ENCODE results near the gene ZHX3. TPM values are rescaled to one million over a fixed set of nuclear protein-coding genes. Genes with fewer than 3 reads are reported as not detected.

The ZHX3 gene
- total RNA-seq, 1 donor = 36.6 TPM

GRCh38 chr20:41145821-41146620, 171.5 kb downstream of the ZHX3 start:
- Histone ChIP-seq H2AFZ (ENCODE audit: low read length) (no peak overlapping the region), H3K4me3 (ENCODE audit: insufficient read depth, low read length) (no peak overlapping the region), H3K27ac (ENCODE audit: low read depth, low read length) (no peak overlapping the region), H3K4me1 (ENCODE audit: insufficient read depth, low read length) (peaks cover 9% of the 10 kb centered on the region), H4K20me1 (ENCODE audit: insufficient read depth, low read length) (peaks cover 94% of the 10 kb centered on the region), H3K79me2 (ENCODE audit: insufficient read depth, low read length) (peaks cover 98% of the 10 kb centered on the region), H3K4me2 (ENCODE audit: insufficient read depth, low read length) (no peak overlapping the region), H3K9me3 (ENCODE audit: low read depth, low read length) (no peaks in the 10 kb centered on the region), H3K27me3 (ENCODE audit: insufficient read depth, low read length) (no peaks in the 10 kb centered on the region), H3K36me3 (ENCODE audit: insufficient read depth, low read length) (no peaks in the 10 kb centered on the region)
- DNase-seq (ENCODE audit: insufficient read length, low spot score, missing footprints) = peak; percentile 62
- no peak for TF ChIP-seq CTCF (IDR thresholded peaks at IDR 0.05; ENCODE audit: extremely low read depth, low read depth, low read length)

- Histone ChIP-seq H3K4me2 (ENCODE audit: insufficient read depth, low read length) (no peak overlapping the region), H2AFZ (ENCODE audit: low read length) (no peak overlapping the region), H3K4me1 (ENCODE audit: insufficient read depth, low read length) (peaks cover 14% of the 10 kb centered on the region), H4K20me1 (ENCODE audit: insufficient read depth, low read length) (peaks cover 94% of the 10 kb centered on the region), H3K27me3 (ENCODE audit: insufficient read depth, low read length) (no peaks in the 10 kb centered on the region), H3K4me3 (ENCODE audit: insufficient read depth, low read length) (no peak overlapping the region), H3K79me2 (ENCODE audit: insufficient read depth, low read length) (peaks cover 98% of the 10 kb centered on the region), H3K27ac (ENCODE audit: low read depth, low read length) (no peak overlapping the region), H3K9me3 (ENCODE audit: low read depth, low read length) (no peaks in the 10 kb centered on the region), H3K36me3 (ENCODE audit: insufficient read depth, low read length) (no peaks in the 10 kb centered on the region)
- DNase-seq (ENCODE audit: insufficient read length, low spot score, missing footprints) = peak; percentile 38
- TF ChIP-seq CTCF (IDR thresholded peaks at IDR 0.05; ENCODE audit: extremely low read depth, low read depth, low read length) = no peak
These were observed 172.2 kb downstream of the ZHX3 start for GRCh38 chr20:41145317-41145716.

DNA sequence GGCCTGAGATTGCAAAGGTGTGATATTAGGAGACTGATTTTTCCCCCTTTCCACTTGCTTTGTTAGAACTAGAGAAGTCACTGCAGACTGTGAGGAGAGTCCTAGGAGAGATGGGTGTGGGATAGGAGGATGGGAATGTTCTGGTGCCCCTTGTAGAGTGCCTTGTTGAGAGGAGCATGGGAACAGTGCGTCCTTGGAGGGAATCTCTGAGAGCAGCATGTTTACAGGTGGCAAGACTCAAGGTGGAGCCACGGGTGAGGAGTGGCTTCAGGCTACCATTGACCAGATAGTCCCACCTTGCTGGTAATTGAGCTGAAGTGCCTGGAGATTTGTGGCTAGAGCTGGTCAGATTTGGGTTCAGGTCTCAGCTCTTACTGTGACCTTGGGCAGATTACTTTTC, 174.2 kb downstream of the ZHX3 start:
- Histone ChIP-seq H4K20me1 (ENCODE audit: insufficient read depth, low read length) (peaks cover 94% of the 10 kb centered on the region), H3K27ac (ENCODE audit: low read depth, low read length) (no peak overlapping the region)

More for the DNA sequence above, 174.2 kb downstream of the ZHX3 start:
- H3K36me3 ChIP-seq (ENCODE audit: insufficient read depth, low read length) = no peaks in the 10 kb centered on the region
- no peaks in the 10 kb centered on the region for H3K9me3 ChIP-seq (ENCODE audit: low read depth, low read length)
- H3K79me2 ChIP-seq (ENCODE audit: insufficient read depth, low read length) = peaks cover 98% of the 10 kb centered on the region
- no peaks in the 10 kb centered on the region for H3K27me3 ChIP-seq (ENCODE audit: insufficient read depth, low read length)
- no peak for DNase-seq (ENCODE audit: insufficient read length, low spot score, missing footprints)
- no peak overlapping the region for H3K4me3 ChIP-seq (ENCODE audit: insufficient read depth, low read length)
- no peak overlapping the region for H3K4me2 ChIP-seq (ENCODE audit: insufficient read depth, low read length)
- no peak for TF ChIP-seq CTCF (IDR thresholded peaks at IDR 0.05; ENCODE audit: extremely low read depth, low read depth, low read length)
- H3K4me1 ChIP-seq (ENCODE audit: insufficient read depth, low read length) = peaks cover 22% of the 10 kb centered on the region
- no peak overlapping the region for H2AFZ ChIP-seq (ENCODE audit: low read length)
